ENCODE data around the gene C20orf144.
"Not testable (repeated sequence)": the region's sequence is repeated elsewhere in the genome, so short reads cannot be mapped to it uniquely, and the experiment has no call there.

The C20orf144 gene

GRCh38 chr20:33662172-33662571 is at the start of gene C20orf144:
Gene C20orf144, plus strand, starts transcription at chr20:33662327. Its CDS starts 19 bp downstream, at chr20:33662346.
- DNase-seq (ENCODE audit: low read depth) = no peak

- no peak for DNase-seq (ENCODE audit: low read depth)
Observed at GRCh38 chr20:33621717-33622400, 40.3 kb upstream of the C20orf144 start.

- DNase-seq (ENCODE audit: low read depth) = no peak
Observed at GRCh38 chr20:33622705-33623365, 39.3 kb upstream of the C20orf144 start.

- no peak for DNase-seq (ENCODE audit: low read depth)
Observed at GRCh38 chr20:33624399-33624798, 37.7 kb upstream of the C20orf144 start.

- no peak for DNase-seq (ENCODE audit: low read depth)
Observed at GRCh38 chr20:33626190-33626589, 35.9 kb upstream of the C20orf144 start.

GRCh38 chr20:33627577-33628216 is 34.4 kb upstream of the C20orf144 start:
- DNase-seq (ENCODE audit: low read depth) = no peak

GRCh38 chr20:33629533-33629932 is 32.6 kb upstream of the C20orf144 start:
- no peak for DNase-seq (ENCODE audit: low read depth)

- no peak for DNase-seq (ENCODE audit: low read depth)
Observed at GRCh38 chr20:33629979-33630378, 32.1 kb upstream of the C20orf144 start.

- DNase-seq (ENCODE audit: low read depth) = no peak
Observed at GRCh38 chr20:33630507-33630906, 31.6 kb upstream of the C20orf144 start.

- DNase-seq (ENCODE audit: low read depth) = not testable (repeated sequence)
Observed at GRCh38 chr20:33631910-33632309, 30.2 kb upstream of the C20orf144 start.

GRCh38 chr20:33635341-33635740 is 26.8 kb upstream of the C20orf144 start:
- DNase-seq (ENCODE audit: low read depth) = no peak

GRCh38 chr20:33636776-33637175 is 25.4 kb upstream of the C20orf144 start:
- DNase-seq (ENCODE audit: low read depth) = no peak

GRCh38 chr20:33640287-33640686 is 21.8 kb upstream of the C20orf144 start:
- DNase-seq (ENCODE audit: low read depth) = no peak

- DNase-seq (ENCODE audit: low read depth) = no peak
Observed at GRCh38 chr20:33644313-33645071, 17.6 kb upstream of the C20orf144 start.

- no peak for DNase-seq (ENCODE audit: low read depth)
Observed at GRCh38 chr20:33645072-33645358, 17.1 kb upstream of the C20orf144 start.

GRCh38 chr20:33645396-33645795 is 16.7 kb upstream of the C20orf144 start:
- DNase-seq (ENCODE audit: low read depth) = no peak

GRCh38 chr20:33646191-33646590 is 15.9 kb upstream of the C20orf144 start:
- no peak for DNase-seq (ENCODE audit: low read depth)

GRCh38 chr20:33646959-33647602 is 15.0 kb upstream of the C20orf144 start:
- not testable (repeated sequence) for DNase-seq (ENCODE audit: low read depth)

GRCh38 chr20:33647603-33648395 is 14.3 kb upstream of the C20orf144 start:
- no peak for DNase-seq (ENCODE audit: low read depth)

- DNase-seq (ENCODE audit: low read depth) = no peak
Observed at GRCh38 chr20:33648396-33649004, 13.6 kb upstream of the C20orf144 start.

GRCh38 chr20:33649201-33649681 is 12.9 kb upstream of the C20orf144 start:
- no peak for DNase-seq (ENCODE audit: low read depth)
